Dedifferentiated amniotic fluid mesenchymal stem cell (primary cell): Measurements from ENCODE around the gene TOP2A.
A peak's percentile ranks its signal among the peaks of the same experiment; 100 is the strongest.

Source experiments
- DNase-seq: peaks from one replicate; pipeline ENCODE4 v3.0.0-alpha.2; 2016; ENCODE audit errors: extremely low spot score

The TOP2A gene

GRCh38 chr17:40453881-40454612 lies 36.4 kb upstream of the TOP2A start:
- DNase-seq, result no peak

GRCh38 chr17:40452921-40453378 lies 35.3 kb upstream of the TOP2A start:
- no peak for DNase-seq

DNA sequence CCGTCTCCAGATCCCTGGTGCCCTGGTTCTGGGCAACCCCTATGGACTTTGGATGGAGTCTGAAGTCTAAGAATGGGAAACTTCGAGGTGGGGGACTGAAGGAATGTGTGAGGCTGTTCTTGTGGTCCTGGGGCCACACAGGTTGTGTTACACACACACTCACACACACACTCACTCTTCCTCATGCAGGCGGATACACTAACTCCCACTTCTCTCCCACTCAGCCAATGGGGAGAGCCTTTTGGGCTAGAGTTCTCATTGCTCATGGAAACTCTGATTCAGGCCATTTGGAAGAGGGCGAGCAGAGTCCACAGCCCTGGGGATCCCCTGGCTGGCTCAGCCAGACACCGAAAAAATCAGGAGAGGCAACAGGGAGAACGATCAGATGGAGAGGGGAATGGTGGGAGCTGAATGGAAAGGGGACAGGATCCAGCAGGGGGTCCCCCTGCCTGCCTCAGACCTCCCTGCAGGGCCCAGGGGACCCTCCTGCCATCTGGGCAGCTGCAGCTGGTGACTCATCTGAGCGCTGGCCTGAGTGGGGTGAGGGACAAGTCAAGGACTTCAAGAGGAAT lies 34.6 kb upstream of the TOP2A start:
- DNase-seq, result peak; percentile 79

DNA sequence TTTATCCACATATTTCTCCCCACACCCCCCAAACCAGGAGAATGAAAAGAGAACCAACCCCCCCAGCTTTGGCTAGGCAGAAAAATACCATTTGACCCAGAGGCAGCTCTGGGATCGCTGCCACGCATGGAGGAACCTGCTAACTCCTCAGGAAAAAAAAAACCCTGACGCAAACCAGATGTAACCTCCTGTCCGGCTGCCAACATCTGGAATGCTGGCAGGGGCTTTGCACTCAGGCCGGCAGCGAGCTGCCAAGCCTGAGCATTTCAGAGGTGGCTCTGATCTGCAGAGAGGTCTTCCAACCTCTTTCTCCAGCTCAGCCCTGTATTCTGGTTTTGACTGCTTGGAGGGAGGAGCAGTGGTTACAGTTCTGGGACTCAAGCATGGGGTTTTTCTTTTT lies 33.7 kb upstream of the TOP2A start:
- peak; percentile 92 for DNase-seq

GRCh38 chr17:40450175-40450574 lies 32.5 kb upstream of the TOP2A start:
- DNase-seq, result no peak

- DNase-seq, result no peak
These were observed 31.1 kb upstream of the TOP2A start for GRCh38 chr17:40448639-40449261.

GRCh38 chr17:40448213-40448638 lies 30.5 kb upstream of the TOP2A start:
- no peak for DNase-seq

- no peak for DNase-seq
These were observed 30.1 kb upstream of the TOP2A start for GRCh38 chr17:40447806-40448205.

DNA sequence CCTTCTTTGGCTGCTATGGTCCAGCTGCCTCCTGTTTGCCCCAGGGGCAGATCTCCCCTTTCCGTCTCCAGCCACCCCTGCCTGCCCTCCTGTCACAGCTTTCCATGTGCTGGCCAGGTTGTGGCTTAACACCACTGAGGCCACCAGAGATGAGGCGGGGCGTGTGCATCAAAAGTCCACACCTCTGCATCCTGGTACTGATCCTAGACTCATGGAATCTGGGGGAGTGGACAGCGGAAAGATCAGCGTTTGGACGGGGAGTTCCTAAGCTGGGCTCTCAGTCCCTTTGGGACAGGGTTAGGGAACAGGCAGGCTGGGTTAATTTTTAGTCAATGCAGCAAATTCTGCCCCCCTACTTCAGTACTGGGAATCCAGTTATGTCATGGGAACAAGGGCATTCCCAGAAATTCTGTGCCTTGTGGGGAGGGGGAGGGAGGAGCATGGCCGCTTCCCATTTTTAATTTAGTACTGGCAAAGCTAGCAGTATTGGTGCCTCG lies 29.5 kb upstream of the TOP2A start:
- DNase-seq, result no peak

DNA sequence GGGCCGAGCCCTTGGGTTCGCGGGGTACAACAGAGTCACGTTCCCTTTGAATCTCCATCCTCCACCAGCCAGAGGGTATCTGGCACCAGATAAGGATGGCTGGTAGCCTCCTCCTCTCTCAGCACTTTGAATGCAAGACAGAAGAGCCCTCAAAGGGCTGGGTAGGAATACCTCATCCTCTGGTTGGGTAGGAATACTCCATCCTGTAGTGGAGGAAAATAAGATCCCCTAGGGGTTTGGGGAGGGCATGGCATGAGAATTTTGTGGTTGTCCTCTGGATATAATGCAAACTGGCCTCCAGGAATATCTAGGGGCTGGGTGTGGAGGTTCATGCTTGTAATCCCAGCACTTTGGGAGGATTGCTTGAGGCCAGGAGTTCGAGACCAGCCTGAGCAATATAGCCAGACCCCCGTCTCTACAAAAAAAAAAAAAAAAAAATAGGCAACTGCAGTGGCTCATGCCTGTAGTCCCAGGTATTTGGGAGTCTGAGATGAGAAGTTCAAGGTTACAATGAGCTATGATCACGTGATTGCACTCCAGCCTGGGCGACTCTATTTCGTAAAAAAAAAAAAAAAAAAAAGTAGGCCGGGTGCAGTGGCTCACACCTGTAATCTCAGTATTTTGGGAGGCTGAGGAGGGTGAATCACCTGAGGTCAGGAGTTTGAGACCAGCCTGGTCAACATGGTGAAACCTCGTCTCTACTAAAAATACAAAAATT lies 28.2 kb upstream of the TOP2A start:
- no peak for DNase-seq

GRCh38 chr17:40443988-40444899 lies 26.5 kb upstream of the TOP2A start:
- no peak for DNase-seq

DNA sequence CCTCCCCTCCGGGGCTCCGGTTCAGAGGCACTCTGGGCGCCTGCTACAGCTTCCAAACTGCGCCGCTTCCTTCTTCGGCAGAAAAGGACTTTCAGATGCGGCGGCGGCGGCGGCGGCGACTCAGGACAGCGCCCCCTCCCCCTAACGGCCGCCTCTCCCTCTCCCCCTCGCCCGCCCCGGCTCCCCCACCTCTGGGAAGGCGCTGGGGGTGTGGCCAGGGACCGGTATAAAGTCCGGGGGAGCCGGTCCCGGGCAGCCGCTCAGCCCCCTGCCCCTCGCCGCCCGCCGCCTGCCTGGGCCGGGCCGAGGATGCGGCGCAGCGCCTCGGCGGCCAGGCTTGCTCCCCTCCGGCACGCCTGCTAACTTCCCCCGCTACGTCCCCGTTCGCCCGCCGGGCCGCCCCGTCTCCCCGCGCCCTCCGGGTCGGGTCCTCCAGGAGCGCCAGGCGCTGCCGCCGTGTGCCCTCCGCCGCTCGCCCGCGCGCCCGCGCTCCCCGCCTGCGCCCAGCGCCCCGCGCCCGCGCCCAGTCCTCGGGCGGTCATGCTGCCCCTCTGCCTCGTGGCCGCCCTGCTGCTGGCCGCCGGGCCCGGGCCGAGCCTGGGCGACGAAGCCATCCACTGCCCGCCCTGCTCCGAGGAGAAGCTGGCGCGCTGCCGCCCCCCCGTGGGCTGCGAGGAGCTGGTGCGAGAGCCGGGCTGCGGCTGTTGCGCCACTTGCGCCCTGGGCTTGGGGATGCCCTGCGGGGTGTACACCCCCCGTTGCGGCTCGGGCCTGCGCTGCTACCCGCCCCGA lies 25.7 kb upstream of the TOP2A start, which contains the start of gene IGFBP4:
Gene IGFBP4, plus strand, starts transcription at position 255 of the 792 bp plus-strand sequence. Its CDS starts 286 bp downstream, at position 541.
- peak; percentile 59 for DNase-seq

- no peak for DNase-seq
These were observed 24.9 kb upstream of the TOP2A start for GRCh38 chr17:40442392-40443195.

DNA sequence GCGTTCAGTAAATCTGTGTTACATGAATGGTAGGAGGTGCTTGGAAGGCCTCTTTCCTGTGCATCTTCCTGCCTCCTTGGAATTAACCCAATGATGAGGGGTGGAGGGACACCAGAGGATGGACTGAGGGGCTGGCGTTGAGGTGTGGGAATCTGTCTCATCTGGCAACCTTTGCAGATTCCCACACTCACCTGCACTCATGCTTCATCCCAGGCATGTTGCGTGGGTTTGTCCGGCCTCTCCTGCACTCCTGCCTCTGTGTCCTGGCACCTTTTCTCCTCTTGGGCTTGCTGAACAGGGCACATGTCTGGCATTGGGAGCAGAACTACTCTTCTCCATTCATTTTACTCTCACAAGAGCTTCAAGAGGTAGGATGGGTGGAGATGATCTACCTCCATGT lies 22.5 kb upstream of the TOP2A start:
- no peak for DNase-seq

DNA sequence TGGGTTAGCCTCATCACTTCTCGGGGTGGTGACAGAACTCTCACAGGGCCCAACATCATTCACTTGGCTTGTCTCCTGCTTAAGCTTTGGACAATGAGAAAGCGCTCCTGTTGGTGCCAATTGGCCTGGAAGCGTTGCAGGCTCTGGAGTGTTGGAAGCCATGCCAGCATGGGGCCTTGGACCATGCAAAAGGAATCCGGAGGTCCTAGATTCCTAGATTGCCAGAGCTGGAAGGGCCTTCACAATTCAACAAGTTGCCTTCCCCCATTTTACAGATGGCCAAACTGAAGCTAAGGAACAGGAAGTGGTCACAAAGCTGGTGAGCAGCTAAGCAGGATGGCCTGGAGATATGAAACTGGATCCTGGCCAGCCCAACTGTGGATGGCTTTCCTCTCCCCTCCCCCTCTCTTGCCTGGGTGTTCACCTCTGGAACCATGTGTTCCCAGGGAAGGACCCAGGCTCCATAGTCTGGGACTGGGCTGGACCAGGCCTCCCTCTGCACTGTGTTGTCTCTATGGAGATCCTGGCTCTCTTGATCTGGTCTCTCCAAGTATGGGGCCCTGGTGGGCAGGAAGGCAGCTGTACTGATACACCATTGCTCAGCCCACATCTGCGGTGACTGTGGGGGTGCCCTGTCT lies 19.5 kb upstream of the TOP2A start:
- no peak for DNase-seq

GRCh38 chr17:40436636-40437035 lies 18.9 kb upstream of the TOP2A start:
- no peak for DNase-seq

GRCh38 chr17:40433551-40434415 lies 16.1 kb upstream of the TOP2A start:
- DNase-seq, result no peak
